HG03354 (cell line): ENCODE data around the gene TAGLN.
"Not testable (repeated sequence)": the region's sequence is repeated elsewhere in the genome, so short reads cannot be mapped to it uniquely, and the experiment has no call there.

Source experiments
- ATAC-seq: cut with Tn5 transposase; IDR thresholded peaks from one replicate; pipeline ENCODE4 v1.9.1; 2021; ENCODE audit warnings: mild to moderate bottlenecking; ENCODE audit not compliant: unreplicated experiment, poor library complexity, severe bottlenecking

Gene TAGLN

GRCh38 chr11:117180020-117180419, 19.1 kb upstream of the TAGLN start:
- no peak for ATAC-seq

- peak; percentile 34 for ATAC-seq
Measured at GRCh38 chr11:117180661-117181585, 18.2 kb upstream of the TAGLN start.

GRCh38 chr11:117181586-117182550, 17.3 kb upstream of the TAGLN start:
- no peak for ATAC-seq

- ATAC-seq: no peak
Measured at GRCh38 chr11:117182551-117182935, 16.6 kb upstream of the TAGLN start.

- ATAC-seq: not testable (repeated sequence)
Measured at GRCh38 chr11:117183178-117183577, 16.0 kb upstream of the TAGLN start.

GRCh38 chr11:117183724-117184349, 15.3 kb upstream of the TAGLN start:
- no peak for ATAC-seq

- ATAC-seq: no peak
Measured at GRCh38 chr11:117185736-117186430, 13.3 kb upstream of the TAGLN start.

GRCh38 chr11:117186431-117186761, 12.8 kb upstream of the TAGLN start:
- no peak for ATAC-seq

GRCh38 chr11:117187007-117187406, 12.2 kb upstream of the TAGLN start:
- ATAC-seq: no peak

- no peak for ATAC-seq
Measured at GRCh38 chr11:117187428-117187798, 11.8 kb upstream of the TAGLN start.

- ATAC-seq: no peak
Measured at GRCh38 chr11:117187799-117188481, 11.2 kb upstream of the TAGLN start.

GRCh38 chr11:117188620-117189081, 10.5 kb upstream of the TAGLN start:
- no peak for ATAC-seq

GRCh38 chr11:117189191-117189940, 9.8 kb upstream of the TAGLN start:
- peak; percentile 55 for ATAC-seq

GRCh38 chr11:117189941-117190544, 9.1 kb upstream of the TAGLN start:
- ATAC-seq: no peak

GRCh38 chr11:117191680-117192400, 7.3 kb upstream of the TAGLN start:
- ATAC-seq: no peak

- no peak for ATAC-seq
Measured at GRCh38 chr11:117192401-117192875, 6.7 kb upstream of the TAGLN start.
